ENCODE results near the gene ATXN1. TPM values are rescaled to one million over a fixed set of nuclear protein-coding genes. Genes with fewer than 3 reads are reported as not detected.

Gene ATXN1
- total RNA-seq, 5 donors from 2014 or later (not counting 1 experiment from before 2014, with no cell fraction given) = 65.1 to 101 (median 77.5) TPM

DNA sequence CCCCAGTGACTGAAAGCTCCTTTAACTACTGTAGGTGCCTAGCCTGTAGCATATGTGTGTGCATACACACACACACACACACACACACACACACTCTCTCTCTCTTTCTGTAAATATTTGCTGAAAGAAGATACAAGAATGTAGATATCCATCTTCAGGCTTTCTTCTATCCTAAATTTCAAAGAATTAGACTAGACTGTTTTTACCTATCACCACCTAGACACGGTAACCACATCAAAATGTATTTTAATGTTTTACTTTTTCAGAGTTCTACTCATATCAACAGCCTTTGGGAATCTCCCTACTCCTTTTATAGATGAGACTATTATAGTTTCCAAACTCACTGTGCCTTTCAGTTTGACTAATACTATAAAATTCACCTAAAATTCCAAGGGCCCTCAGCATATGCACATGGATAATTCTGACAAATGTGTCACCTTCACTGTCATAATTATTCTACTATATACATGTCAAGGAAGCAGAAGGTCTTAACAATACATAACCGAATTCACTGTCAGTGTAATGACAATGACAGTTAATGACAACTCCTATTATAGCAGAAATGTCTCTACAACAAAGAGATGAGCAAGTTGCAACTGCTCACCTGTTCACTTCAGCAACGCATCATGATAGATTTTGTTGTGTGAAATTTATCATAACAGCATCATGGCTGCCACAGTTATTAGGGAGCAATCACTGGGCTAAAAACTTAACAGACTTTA, 286.3 kb downstream of the ATXN1 start:
- Mint-ChIP-seq H3K27me3 (no peaks in the 10 kb centered on the region), H3K27ac (peak overlapping the region; percentile 62 to 81), H3K4me3 (peak overlapping the region in 2 of 3 donors; percentile 2 to 37), H3K9me3 (peaks cover 0 to 4% (median 0%) of the 10 kb centered on the region in 3 donors), H3K4me1 (peaks cover 46 to 83% (median 73%) of the 10 kb centered on the region in 3 donors), H3K36me3 (peaks cover 31% of the 10 kb centered on the region)
- peak in 3 of 35 experiments; percentile 22 to 71 (median 23) for DNase-seq
- H3K36me3 ChIP-seq (ENCODE audit: control insufficient read depth in 2 of 2, extremely low read depth in 1 of 2, insufficient read depth in 1 of 2, low read length in 1 of 2) = no peaks in the 10 kb centered on the region
- H3K4me3 ChIP-seq (ENCODE audit: control insufficient read depth in 1 of 2, extremely low read depth in 1 of 2, low read length in 1 of 2) = no peak overlapping the region
- no CpG with 5 or more reads among the region's 3 CpGs for WGBS (ENCODE audit: insufficient coverage)
- no peaks in the 10 kb centered on the region for H3K9me3 ChIP-seq
- peaks cover 19 to 24% of the 10 kb centered on the region in 2 experiments for H3K4me1 ChIP-seq (ENCODE audit: control insufficient read depth in 1 of 2, extremely low read depth in 1 of 2, insufficient read depth in 2 of 2, low read length in 2 of 2)
- ATAC-seq (replicated peaks in 1 of 4) = peak; percentile 64 to 85 (median 68)
- CTCF ChIA-PET = interaction anchor here (0.9 to 2.7 kb wide), 3 partner anchors 36 to 40 kb away, joined by 3 to 8 read pairs (median 5); no protein-coding TSS in a partner anchor
- POLR2A ChIA-PET = interaction anchor here (0.6 to 1.5 kb wide), 6 partner anchors 11 to 295 kb away, joined by 3 to 5 read pairs (median 4); no protein-coding TSS in a partner anchor
- H3K27me3 ChIP-seq (replicated peaks in 1 of 2; ENCODE audit: control insufficient read depth in 2 of 2, extremely low read depth in 1 of 2, insufficient read depth in 2 of 2, low read length in 1 of 2) = no peaks in the 10 kb centered on the region
- peak overlapping the region; percentile 60 for H3K27ac ChIP-seq (ENCODE audit: low read length)

DNA sequence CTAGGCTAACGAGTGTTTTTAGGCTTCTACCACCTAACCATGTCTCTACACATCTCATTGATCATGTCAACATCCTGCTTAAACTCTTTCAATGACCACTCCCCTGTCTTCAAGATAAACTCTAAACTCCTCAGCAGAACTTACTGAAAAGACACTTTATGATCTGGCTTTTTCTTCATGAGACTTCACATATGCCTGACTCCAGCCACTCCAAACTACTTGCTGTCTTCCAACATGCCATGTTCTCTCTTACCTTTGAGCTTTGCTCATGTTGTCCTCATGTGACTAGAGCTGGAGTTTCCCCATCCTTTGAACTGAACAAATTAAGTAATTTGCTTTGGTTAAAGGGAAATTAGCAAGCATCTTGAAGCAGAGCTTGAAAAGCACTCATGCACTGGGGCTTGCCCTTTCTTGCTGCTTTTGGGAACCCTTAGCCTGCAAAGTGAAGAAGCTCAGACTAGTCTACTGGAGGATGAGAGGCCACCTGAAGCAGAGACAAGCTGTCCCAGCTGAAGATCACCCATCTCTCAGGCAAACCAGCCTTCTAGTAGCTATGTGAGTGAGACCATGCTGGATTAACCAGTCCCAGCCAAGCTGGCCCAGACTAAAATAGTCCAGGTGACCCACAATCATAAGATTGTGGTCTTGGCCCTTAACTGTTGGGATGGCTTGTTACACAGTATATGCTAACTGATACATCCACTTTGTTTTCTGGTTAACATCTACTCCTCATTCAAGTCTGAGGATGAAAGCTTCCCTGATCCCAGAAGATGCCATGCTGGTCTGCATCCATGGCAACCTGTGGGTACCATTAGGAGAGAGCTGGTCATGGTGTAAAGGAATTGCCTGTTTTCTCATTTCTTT, 287.1 kb downstream of the ATXN1 start:
- Histone ChIP-seq H3K4me1 (ENCODE audit: control insufficient read depth in 1 of 2, extremely low read depth in 1 of 2, insufficient read depth in 2 of 2, low read length in 2 of 2) (peaks cover 19 to 24% of the 10 kb centered on the region in 2 experiments), H3K27me3 (replicated peaks in 1 of 2; ENCODE audit: control insufficient read depth in 2 of 2, extremely low read depth in 1 of 2, insufficient read depth in 2 of 2, low read length in 1 of 2) (no peaks in the 10 kb centered on the region), H3K9me3 (no peaks in the 10 kb centered on the region), H3K4me3 (ENCODE audit: control insufficient read depth in 1 of 2, extremely low read depth in 1 of 2, low read length in 1 of 2) (no peak overlapping the region), H3K36me3 (ENCODE audit: control insufficient read depth in 2 of 2, extremely low read depth in 1 of 2, insufficient read depth in 1 of 2, low read length in 1 of 2) (no peaks in the 10 kb centered on the region), H3K27ac (ENCODE audit: low read length) (peak overlapping the region; percentile 60)
- DNase-seq (peak in 13 of 35 experiments; percentile 13 to 77 (median 28)), ATAC-seq (replicated peaks in 1 of 4) (peak in 3 of 4 experiments; percentile 21 to 61 (median 31))
- H3K9me3 Mint-ChIP-seq = peaks cover 0 to 4% (median 0%) of the 10 kb centered on the region in 3 donors
- peak overlapping the region in 1 of 3 donors; percentile 37 for H3K4me3 Mint-ChIP-seq
- WGBS (ENCODE audit: insufficient coverage) = 0% methylated on average over 1 of the region's 1 CpG
- ChIA-PET CTCF (interaction anchor here (0.6 to 2.7 kb wide), 5 partner anchors 35 to 257 kb away, joined by 3 to 8 read pairs (median 5); no protein-coding TSS in a partner anchor), POLR2A (interaction anchor here (0.6 to 1.5 kb wide), 6 partner anchors 10 to 296 kb away, joined by 3 to 5 read pairs (median 4); no protein-coding TSS in a partner anchor)
- H3K36me3 Mint-ChIP-seq = peaks cover 31% of the 10 kb centered on the region
- no peaks in the 10 kb centered on the region for H3K27me3 Mint-ChIP-seq
- H3K27ac Mint-ChIP-seq = peak overlapping the region; percentile 62 to 81
- peaks cover 46 to 85% (median 72%) of the 10 kb centered on the region in 3 donors for H3K4me1 Mint-ChIP-seq

DNA sequence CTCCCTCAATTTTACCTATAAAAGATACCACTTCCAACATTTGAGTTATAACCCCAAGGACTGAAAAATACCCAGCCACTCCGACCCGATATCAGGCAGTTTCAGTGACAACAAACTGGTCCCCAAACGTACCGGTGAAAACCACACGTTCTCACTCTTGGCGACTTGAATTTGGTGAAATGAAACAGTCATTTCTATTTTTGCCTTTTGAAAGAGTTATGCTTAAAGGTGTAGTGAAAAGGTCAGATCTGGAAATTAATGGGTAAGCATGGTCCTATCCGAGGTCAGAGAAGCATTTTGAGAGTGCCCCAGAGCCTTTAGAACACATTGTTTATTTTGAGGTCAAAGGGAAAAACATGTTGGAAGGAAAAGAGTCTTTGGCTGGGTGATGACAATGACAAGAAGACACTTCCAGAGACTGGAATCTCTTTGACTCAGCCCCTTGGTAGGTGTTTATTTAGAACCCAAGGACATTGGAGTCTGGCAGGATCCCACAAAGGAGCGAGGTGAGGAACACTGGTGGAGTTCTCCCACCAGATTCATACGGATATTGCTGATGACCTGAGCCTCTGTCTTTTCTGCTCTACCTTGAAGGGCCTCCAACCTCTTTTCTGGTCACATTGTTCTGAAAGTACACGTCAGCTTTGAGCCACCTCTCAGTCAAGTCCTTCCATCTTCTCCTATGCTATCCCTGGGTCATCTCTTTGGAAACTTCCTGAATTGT, 287.9 kb downstream of the ATXN1 start:
- Mint-ChIP-seq H3K9me3 (peaks cover 0 to 4% (median 0%) of the 10 kb centered on the region in 3 donors), H3K4me1 (peaks cover 46 to 86% (median 70%) of the 10 kb centered on the region in 3 donors)
- POLR2A ChIA-PET = interaction anchor here (1.4 to 1.5 kb wide), 3 partner anchors 59 to 288 kb away, joined by 3 to 5 read pairs (median 4); no protein-coding TSS in a partner anchor

DNA sequence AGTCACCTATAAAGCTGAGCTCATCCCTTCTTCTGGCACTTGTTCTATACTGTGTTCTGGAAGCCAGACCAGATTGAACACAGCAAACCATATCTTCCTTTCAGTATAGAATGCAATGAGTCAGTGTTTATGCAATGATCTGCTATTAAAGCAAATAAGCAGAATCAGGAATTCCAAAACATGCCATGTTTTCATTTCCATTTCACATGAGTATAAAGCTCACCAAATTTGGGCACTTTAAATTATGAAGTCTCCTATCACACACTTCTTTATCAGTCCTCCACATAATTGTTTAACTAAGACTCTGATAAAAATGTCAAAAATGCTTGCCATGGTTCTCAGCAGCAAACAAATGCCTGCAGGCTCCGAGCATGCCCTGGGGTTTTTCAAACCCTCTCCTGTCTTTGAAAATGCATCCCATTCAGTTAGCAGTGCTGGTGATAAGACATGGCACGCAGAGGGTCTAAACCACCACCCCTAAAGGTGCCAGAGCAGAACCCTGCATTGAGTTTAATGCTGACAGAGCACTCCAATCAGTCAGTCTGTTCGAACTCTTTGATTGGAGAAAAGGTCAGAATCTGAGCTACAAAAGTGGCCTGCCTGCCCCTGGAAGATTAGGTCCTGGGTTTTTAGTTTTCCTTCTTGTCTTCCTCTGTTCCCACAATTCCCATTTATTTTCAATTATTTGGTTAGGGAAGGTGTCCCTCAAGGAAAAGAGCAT, 288.8 kb downstream of the ATXN1 start:
- no peak for ATAC-seq (replicated peaks in 1 of 4)
- peaks cover 19% of the 10 kb centered on the region for H3K36me3 Mint-ChIP-seq
- peak overlapping the region in 1 of 3 donors; percentile 37 for H3K4me3 Mint-ChIP-seq
- ChIA-PET POLR2A (interaction anchor here in 1 of 2 donors (0.9 kb wide), 1 partner anchor 20 kb away, joined by 4 read pairs; no protein-coding TSS in a partner anchor), CTCF (interaction anchor here (0.6 to 1.2 kb wide), 2 partner anchors 17 to 40 kb away, joined by 3 to 4 read pairs; no protein-coding TSS in a partner anchor)
- Histone ChIP-seq H3K4me3 (ENCODE audit: control insufficient read depth in 1 of 2, extremely low read depth in 1 of 2, low read length in 1 of 2) (no peak overlapping the region), H3K27ac (ENCODE audit: low read length) (no peak overlapping the region), H3K36me3 (ENCODE audit: control insufficient read depth in 2 of 2, extremely low read depth in 1 of 2, insufficient read depth in 1 of 2, low read length in 1 of 2) (no peaks in the 10 kb centered on the region), H3K27me3 (replicated peaks in 1 of 2; ENCODE audit: control insufficient read depth in 2 of 2, extremely low read depth in 1 of 2, insufficient read depth in 2 of 2, low read length in 1 of 2) (no peaks in the 10 kb centered on the region), H3K9me3 (no peaks in the 10 kb centered on the region), H3K4me1 (ENCODE audit: control insufficient read depth in 1 of 2, extremely low read depth in 1 of 2, insufficient read depth in 2 of 2, low read length in 2 of 2) (peaks cover 19 to 24% of the 10 kb centered on the region in 2 experiments)
- DNase-seq = no peak
- H3K27me3 Mint-ChIP-seq = no peaks in the 10 kb centered on the region
- no peak overlapping the region for H3K27ac Mint-ChIP-seq
- peaks cover 0 to 4% (median 0%) of the 10 kb centered on the region in 3 donors for H3K9me3 Mint-ChIP-seq
- WGBS (ENCODE audit: insufficient coverage) = 93% methylated on average over 2 of the region's 3 CpGs
- peaks cover 46 to 81% (median 66%) of the 10 kb centered on the region in 3 donors for H3K4me1 Mint-ChIP-seq

More for the DNA sequence above, 287.9 kb downstream of the ATXN1 start:
- Mint-ChIP-seq H3K4me3 (peak overlapping the region in 2 of 3 donors; percentile 6 to 37), H3K27me3 (no peaks in the 10 kb centered on the region), H3K27ac (peak overlapping the region; percentile 29 to 65), H3K36me3 (peaks cover 26% of the 10 kb centered on the region)
- H3K27ac ChIP-seq (ENCODE audit: low read length) = peak overlapping the region; percentile 60
- DNase-seq = peak in 4 of 35 experiments; percentile 10 to 47 (median 13)
- no peaks in the 10 kb centered on the region for H3K27me3 ChIP-seq (replicated peaks in 1 of 2; ENCODE audit: control insufficient read depth in 2 of 2, extremely low read depth in 1 of 2, insufficient read depth in 2 of 2, low read length in 1 of 2)
- H3K4me1 ChIP-seq (ENCODE audit: control insufficient read depth in 1 of 2, extremely low read depth in 1 of 2, insufficient read depth in 2 of 2, low read length in 2 of 2) = peaks cover 19 to 24% of the 10 kb centered on the region in 2 experiments
- 46% methylated on average over 7 of the region's 10 CpGs for WGBS (ENCODE audit: insufficient coverage)
- no peaks in the 10 kb centered on the region for H3K36me3 ChIP-seq (ENCODE audit: control insufficient read depth in 2 of 2, extremely low read depth in 1 of 2, insufficient read depth in 1 of 2, low read length in 1 of 2)
- H3K4me3 ChIP-seq (ENCODE audit: control insufficient read depth in 1 of 2, extremely low read depth in 1 of 2, low read length in 1 of 2) = no peak overlapping the region
- no peaks in the 10 kb centered on the region for H3K9me3 ChIP-seq
- CTCF ChIA-PET = interaction anchor here (0.6 to 1.1 kb wide), 2 partner anchors 40 to 258 kb away, joined by 3 to 8 read pairs; no protein-coding TSS in a partner anchor
- ATAC-seq (replicated peaks in 1 of 4) = no peak

DNA sequence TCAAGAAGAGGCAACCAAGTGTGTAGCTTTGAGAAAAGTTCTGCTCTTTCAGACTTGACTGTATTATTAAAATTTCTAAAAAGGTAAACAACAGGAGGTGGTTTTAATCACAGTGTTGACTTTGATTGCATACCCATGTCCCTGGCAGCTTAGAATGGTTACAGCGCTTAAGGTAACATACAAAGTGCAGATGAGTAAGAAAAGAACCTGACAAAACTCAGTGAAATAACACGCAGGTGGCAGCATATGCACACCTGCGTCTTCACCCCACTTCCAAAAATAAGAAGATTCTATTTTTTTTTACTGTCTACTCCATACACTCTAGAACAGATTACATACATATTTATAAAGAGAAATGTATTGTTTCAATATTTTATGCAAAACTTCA, 289.4 kb downstream of the ATXN1 start:
- Histone ChIP-seq H3K4me1 (ENCODE audit: control insufficient read depth in 1 of 2, extremely low read depth in 1 of 2, insufficient read depth in 2 of 2, low read length in 2 of 2) (peaks cover 24% of the 10 kb centered on the region in 2 experiments), H3K4me3 (ENCODE audit: control insufficient read depth in 1 of 2, extremely low read depth in 1 of 2, low read length in 1 of 2) (no peak overlapping the region), H3K27me3 (replicated peaks in 1 of 2; ENCODE audit: control insufficient read depth in 2 of 2, extremely low read depth in 1 of 2, insufficient read depth in 2 of 2, low read length in 1 of 2) (no peaks in the 10 kb centered on the region), H3K27ac (ENCODE audit: low read length) (no peak overlapping the region), H3K36me3 (ENCODE audit: control insufficient read depth in 2 of 2, extremely low read depth in 1 of 2, insufficient read depth in 1 of 2, low read length in 1 of 2) (no peaks in the 10 kb centered on the region), H3K9me3 (no peaks in the 10 kb centered on the region)
- WGBS (ENCODE audit: insufficient coverage) = no CpG with 5 or more reads among the region's 3 CpGs
- ChIA-PET CTCF (interaction anchor here (0.6 to 1.2 kb wide), 3 partner anchors 9 to 40 kb away, joined by 3 to 4 read pairs (median 3); no protein-coding TSS in a partner anchor), POLR2A (interaction anchor here (0.9 to 1.1 kb wide), 2 partner anchors 9 to 21 kb away, joined by 4 read pairs; no protein-coding TSS in a partner anchor)
- no peak overlapping the region for H3K4me3 Mint-ChIP-seq
- no peak overlapping the region for H3K27ac Mint-ChIP-seq
- no peak for DNase-seq
- H3K36me3 Mint-ChIP-seq = peaks cover 14% of the 10 kb centered on the region
- H3K27me3 Mint-ChIP-seq = no peaks in the 10 kb centered on the region
- peaks cover 46 to 81% (median 67%) of the 10 kb centered on the region in 3 donors for H3K4me1 Mint-ChIP-seq
- no peak for ATAC-seq (replicated peaks in 1 of 4)
- peaks cover 0 to 4% (median 0%) of the 10 kb centered on the region in 3 donors for H3K9me3 Mint-ChIP-seq
